Aorta (tissue), 5 donors: ENCODE measurements around the gene CUX1. TPM values are rescaled to one million over a fixed set of nuclear protein-coding genes. Genes with fewer than 3 reads are reported as not detected.

Experiments used
- ATAC-seq: fragments of 200-7000 bp; cut with Tn5 transposase; one replicate; pipeline ENCODE4 v1.9.1; 2022; ENCODE audit warnings: moderate library complexity; ENCODE audit not compliant: low FRiP score
- DNase-seq, 2 donors: peaks; one replicate each; pipeline ENCODE4 v3.0.0-alpha.2; 2020
- H3K27ac ChIP-seq, 2 donors: one replicate each; pipeline ENCODE4 v1.5.1; 2013; ENCODE audit warnings: low read length in 2 of 2, mild to moderate bottlenecking in 2 of 2, moderate library complexity in 2 of 2, control low read depth in 1 of 2, inconsistent platforms in 1 of 2, low read depth in 1 of 2
- H3K27me3 ChIP-seq, 2 donors: one replicate each; pipeline ENCODE4 v1.6.1; 2013; ENCODE audit warnings: control low read depth in 1 of 2, low read length in 1 of 2, mild to moderate bottlenecking in 1 of 2, moderate library complexity in 1 of 2; ENCODE audit not compliant: insufficient read depth in 2 of 2, control insufficient read depth in 1 of 2
- H3K36me3 ChIP-seq, 2 donors: one replicate each; pipeline ENCODE4 v1.6.1; 2013; ENCODE audit warnings: control low read depth in 1 of 2, low read length in 1 of 2, mild to moderate bottlenecking in 1 of 2; ENCODE audit not compliant: insufficient read depth in 2 of 2, control insufficient read depth in 1 of 2
- H3K4me1 ChIP-seq, 2 donors: one replicate each; pipeline ENCODE4 v1.6.1; 2013; ENCODE audit warnings: low read length in 2 of 2, control low read depth in 1 of 2, mild to moderate bottlenecking in 1 of 2, moderate library complexity in 1 of 2; ENCODE audit not compliant: insufficient read depth in 2 of 2, control insufficient read depth in 1 of 2
- H3K4me3 ChIP-seq, 2 donors: one replicate each; pipeline ENCODE4 v1.5.1; 2013; ENCODE audit warnings: low read length in 2 of 2, control low read depth in 1 of 2, mild to moderate bottlenecking in 1 of 2
- H3K9me3 ChIP-seq: one replicate; pipeline ENCODE4 v1.6.1; 2013; ENCODE audit warnings: mild to moderate bottlenecking, low read length; ENCODE audit not compliant: control insufficient read depth
- WGBS, 2 donors: extraction: QIAGEN DNeasy Blood & Tissue Kit; methylation state at CpG; one replicate each; pipeline ENCODE4 v1.1.7; 2013; 5-methylcytosine and 5-hydroxymethylcytosine counted together
- intact Hi-C, 2 donors: fragments of 100-400 bp; cut with DNase I; formaldehyde crosslinking; loops; one replicate each; pipeline versions ENCODE4 v1.14.2 to v1.15.0; 2022
- polyA plus RNA-seq, 2 donors: library from polyadenylated mRNA; stranded (reverse); fragments of 200-250 nt; gene quantifications; one replicate each; pipeline ENCODE4 v1.2.3, GENCODE V29; 2013
- total RNA-seq, 2 donors: library from RNA; stranded (reverse); fragmentation: NEBNext Ultra II Directional; extraction: Animal tissue kit (Norgen Biotek cat#: 25700); gene quantifications; one replicate each; pipeline ENCODE4 v1.2.1, GENCODE V29; 2021
- donor health status: healthy with polysubstance abuse.
- donor health status: Bipolar disorder and iron deficiency.
- donor health status: DM: no; HTN: no; CAD: no.
- donor health status: DM: no; HTN: no; CAD: no.
- donor health status: DM: yes; HTN: yes; CAD: no.

The CUX1 gene
- total and polyA plus RNA-seq, 4 donors = 51.6 to 159 (median 94.1) TPM

DNA sequence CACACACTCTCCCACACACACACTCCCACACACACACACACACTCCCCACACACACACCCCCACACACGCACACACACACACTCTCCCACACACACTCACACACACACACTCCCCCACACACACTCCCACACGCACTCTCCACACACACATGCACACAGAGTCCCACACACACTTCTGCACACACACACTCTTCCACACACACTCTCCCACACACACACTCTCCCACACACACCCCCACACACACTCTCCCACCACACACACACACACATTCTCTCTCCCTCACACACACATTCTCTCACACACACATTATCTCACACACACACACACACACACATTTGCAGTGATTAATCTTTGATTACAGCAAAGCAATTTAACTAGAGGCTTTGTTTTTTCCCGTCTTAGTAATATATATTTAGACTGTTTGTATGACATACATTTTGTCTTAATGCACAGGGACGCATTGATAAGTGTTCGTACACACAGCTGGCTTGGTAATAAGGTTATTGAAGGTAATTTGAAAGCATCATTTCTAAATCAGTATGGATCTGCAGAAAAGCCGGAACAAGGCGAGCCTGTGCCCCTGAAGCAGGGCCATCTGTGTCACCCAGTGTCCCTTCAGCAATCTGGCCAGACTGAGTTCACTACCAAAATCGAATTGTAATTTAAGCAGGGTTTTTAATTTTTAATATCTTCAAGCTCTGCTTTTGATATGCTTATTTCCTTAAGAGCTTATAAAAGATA, 399.3 kb downstream of the CUX1 start:
- H3K27ac ChIP-seq = no peak overlapping the region
- H3K4me1 ChIP-seq = no peaks in the 10 kb centered on the region
- H3K4me3 ChIP-seq = no peak overlapping the region
- WGBS, 2 donors = 91 to 94% methylated on average over 8 of the region's 8 CpGs
- intact Hi-C loops = no loop called here
- no peaks in the 10 kb centered on the region for H3K9me3 ChIP-seq
- H3K36me3 ChIP-seq = no peaks in the 10 kb centered on the region
- DNase-seq = no peak
- no peaks in the 10 kb centered on the region for H3K27me3 ChIP-seq
- ATAC-seq = no peak

DNA sequence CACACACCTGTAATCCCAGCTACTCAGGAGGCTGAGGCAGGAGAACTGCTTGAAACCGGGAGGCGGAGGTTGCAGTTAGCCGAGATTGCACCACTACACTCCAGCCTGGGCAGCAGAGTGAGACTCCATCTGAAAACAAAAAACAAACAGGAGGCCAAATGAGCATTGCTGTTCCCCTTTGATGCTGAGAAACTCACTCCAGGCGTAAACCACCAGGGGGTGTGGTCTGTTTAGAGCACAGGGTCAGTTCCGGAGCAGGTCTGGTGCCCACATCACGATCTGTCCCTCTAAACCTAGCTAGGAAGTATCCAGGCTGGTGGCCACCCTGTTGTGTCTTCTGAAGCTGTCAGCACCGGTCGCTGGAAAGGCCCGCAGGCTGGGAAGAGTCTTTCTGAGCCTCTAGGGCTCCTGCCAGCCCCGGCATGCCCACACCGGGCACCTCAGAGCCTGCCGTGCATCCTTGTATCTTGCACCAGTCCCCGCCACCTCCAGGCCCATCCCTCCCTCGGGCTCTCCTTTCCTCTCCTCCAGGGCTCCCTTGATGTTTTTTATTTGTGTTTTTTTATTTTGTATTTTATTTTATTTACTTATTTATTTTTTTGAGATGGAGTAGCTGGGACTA, 402.9 kb downstream of the CUX1 start:
- Histone ChIP-seq H3K36me3 (no peaks in the 10 kb centered on the region), H3K27ac (no peak overlapping the region), H3K27me3 (no peaks in the 10 kb centered on the region), H3K9me3 (no peaks in the 10 kb centered on the region), H3K4me1 (no peaks in the 10 kb centered on the region), H3K4me3 (no peak overlapping the region)
- intact Hi-C loops = no loop called here
- DNase-seq (no peak), ATAC-seq (peak; percentile 48)
- 92% methylated on average over 14 of the region's 14 CpGs for WGBS, 2 donors

DNA sequence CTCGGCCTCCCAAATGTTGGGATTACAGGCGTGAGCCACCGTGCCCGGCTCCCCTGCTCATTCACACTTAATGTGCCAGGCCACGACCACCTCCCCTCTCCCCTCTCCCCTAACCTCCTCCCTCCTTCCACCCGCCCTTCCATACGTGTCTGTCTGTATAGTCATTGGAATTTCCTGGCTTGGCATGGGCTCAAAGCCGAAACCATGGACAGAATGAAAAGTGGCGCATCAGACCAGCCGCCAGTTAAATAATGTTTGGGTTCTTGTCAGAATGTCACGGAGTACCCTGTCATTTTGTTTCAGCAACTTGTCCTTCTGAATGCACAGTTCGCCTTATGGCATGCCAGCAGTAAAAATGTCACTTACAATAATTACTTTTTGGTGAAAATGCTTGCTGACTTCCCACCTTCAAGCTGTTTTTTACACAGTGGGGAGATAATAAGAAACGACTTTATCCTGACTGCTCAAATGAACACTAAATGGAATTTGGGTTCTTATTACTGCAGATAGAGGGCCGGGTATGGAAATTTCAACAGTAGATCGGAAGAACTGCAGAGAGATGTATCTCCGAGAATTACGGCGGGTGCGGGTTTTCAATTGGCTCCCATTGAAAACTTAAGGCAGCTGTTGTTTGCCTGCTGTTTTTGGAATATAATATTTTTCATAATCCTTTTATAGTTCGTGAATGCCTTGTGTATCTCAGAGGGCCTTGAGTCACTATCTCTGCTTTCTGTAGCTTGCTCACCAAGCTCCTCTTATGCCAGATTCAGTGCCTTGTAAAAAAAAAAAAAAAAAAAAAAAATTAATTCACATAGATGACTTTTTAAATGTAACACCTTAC, 403.8 kb downstream of the CUX1 start:
- Histone ChIP-seq H3K9me3 (no peaks in the 10 kb centered on the region), H3K36me3 (no peaks in the 10 kb centered on the region), H3K4me1 (no peaks in the 10 kb centered on the region), H3K4me3 (no peak overlapping the region), H3K27ac (no peak overlapping the region), H3K27me3 (no peaks in the 10 kb centered on the region)
- 70 to 75% methylated on average over 20 of the region's 20 CpGs for WGBS, 2 donors
- DNase-seq (no peak), ATAC-seq (no peak)
- intact Hi-C loops = no loop called here

DNA sequence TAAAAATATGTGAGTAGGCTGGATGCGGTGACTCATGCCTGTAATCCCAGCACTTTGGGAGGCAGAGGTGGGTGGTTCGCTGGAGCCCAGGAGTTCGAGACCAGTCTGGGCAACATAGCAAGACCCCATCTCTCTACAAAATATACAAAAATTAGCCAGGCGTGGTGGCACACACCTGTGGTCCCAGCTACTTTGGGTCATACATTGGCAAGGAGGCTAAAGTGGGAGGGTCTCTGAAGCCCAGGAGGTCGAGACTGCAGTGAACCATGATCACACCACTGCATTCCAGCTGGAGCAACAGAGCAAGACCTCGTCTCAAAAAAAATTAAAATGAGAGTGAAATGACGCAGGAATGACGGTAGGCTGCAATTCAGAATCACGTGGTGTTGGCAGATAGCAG, 404.5 kb downstream of the CUX1 start:
- Histone ChIP-seq H3K4me1 (no peaks in the 10 kb centered on the region), H3K27me3 (no peaks in the 10 kb centered on the region), H3K27ac (no peak overlapping the region), H3K36me3 (no peaks in the 10 kb centered on the region), H3K9me3 (no peaks in the 10 kb centered on the region), H3K4me3 (no peak overlapping the region)
- 91 to 95% methylated on average over 9 of the region's 9 CpGs for WGBS, 2 donors
- intact Hi-C loops = no loop called here
- DNase-seq (no peak), ATAC-seq (no peak)

DNA sequence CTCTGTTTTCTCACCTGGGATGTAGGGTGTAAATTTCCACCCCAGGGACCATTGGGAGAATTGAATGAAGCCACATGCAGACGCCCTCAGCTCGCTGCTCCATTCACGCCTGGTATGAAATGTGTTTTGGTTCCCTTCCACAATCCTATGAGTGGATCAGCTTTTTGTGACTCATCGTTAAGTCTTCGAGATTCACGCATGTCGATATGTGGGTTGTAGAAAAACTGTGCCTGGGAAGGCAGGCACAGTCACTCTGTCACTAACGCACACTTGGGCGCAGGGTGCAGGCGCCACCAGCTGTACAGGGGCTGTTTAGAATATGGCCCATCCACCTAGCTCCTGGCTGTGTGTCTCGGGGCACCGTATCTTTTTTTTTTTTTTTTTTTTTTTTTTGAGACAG, 405.0 kb downstream of the CUX1 start:
- no peak overlapping the region for H3K4me3 ChIP-seq
- no peak for DNase-seq
- intact Hi-C loops = no loop called here
- H3K27ac ChIP-seq = no peak overlapping the region
- no peaks in the 10 kb centered on the region for H3K27me3 ChIP-seq
- no peak for ATAC-seq
- H3K36me3 ChIP-seq = peaks cover 0 to under 1% of the 10 kb centered on the region in 2 donors
- H3K9me3 ChIP-seq = no peaks in the 10 kb centered on the region
- no peaks in the 10 kb centered on the region for H3K4me1 ChIP-seq
- 90 to 93% methylated on average over 12 of the region's 12 CpGs for WGBS, 2 donors

DNA sequence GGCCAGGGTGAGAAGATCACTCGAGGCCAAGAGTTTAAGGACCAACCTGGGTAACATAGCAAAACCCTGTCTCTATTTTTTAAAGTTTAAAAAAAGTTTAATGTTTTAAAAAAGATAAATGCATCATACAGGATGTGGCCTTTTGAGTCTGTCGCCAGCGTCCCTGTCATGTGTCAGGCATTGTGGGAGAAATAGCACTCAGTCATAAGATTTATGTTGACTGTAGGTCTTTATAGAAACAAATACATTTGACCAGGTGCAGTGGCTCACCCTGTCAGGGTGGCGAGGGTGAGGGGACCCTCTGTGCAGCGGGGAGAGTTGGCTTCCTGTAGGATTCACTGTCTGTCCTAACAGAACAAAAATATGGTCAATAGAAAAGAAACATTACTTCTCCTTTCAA, 405.8 kb downstream of the CUX1 start:
- intact Hi-C loops = no loop called here
- Histone ChIP-seq H3K27ac (no peak overlapping the region), H3K4me3 (no peak overlapping the region), H3K4me1 (no peaks in the 10 kb centered on the region), H3K36me3 (peaks cover 0 to 3% of the 10 kb centered on the region in 2 donors), H3K27me3 (no peaks in the 10 kb centered on the region), H3K9me3 (no peaks in the 10 kb centered on the region)
- WGBS, 2 donors = 94% methylated on average over 5 of the region's 5 CpGs
- no peak for DNase-seq
- no peak for ATAC-seq

DNA sequence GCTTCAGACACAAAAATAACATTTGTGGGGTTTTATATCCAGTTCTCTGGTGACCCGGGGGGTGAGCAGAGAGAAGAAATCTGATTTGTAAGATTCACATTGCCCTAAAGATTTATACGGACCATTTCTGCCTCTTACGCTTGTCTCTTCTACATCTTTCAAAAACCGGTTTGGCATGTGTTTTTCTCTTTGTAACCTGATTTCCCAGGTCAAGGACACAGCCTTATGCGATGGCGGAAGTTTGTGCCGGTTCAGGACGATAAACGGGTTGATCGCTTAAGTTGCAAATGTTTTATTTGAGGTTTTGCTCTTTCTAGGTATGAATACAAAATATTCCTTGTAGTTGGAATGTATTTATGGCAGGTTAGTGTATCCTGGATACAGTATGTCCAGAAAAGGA, 407.6 kb downstream of the CUX1 start:
- intact Hi-C loops = no loop called here
- 89 to 90% methylated on average over 10 of the region's 10 CpGs for WGBS, 2 donors
- ATAC-seq (no peak), DNase-seq (no peak)
- Histone ChIP-seq H3K4me3 (no peak overlapping the region), H3K27me3 (no peaks in the 10 kb centered on the region), H3K4me1 (no peaks in the 10 kb centered on the region), H3K9me3 (no peaks in the 10 kb centered on the region), H3K27ac (no peak overlapping the region), H3K36me3 (peaks cover 0 to 3% of the 10 kb centered on the region in 2 donors)

DNA sequence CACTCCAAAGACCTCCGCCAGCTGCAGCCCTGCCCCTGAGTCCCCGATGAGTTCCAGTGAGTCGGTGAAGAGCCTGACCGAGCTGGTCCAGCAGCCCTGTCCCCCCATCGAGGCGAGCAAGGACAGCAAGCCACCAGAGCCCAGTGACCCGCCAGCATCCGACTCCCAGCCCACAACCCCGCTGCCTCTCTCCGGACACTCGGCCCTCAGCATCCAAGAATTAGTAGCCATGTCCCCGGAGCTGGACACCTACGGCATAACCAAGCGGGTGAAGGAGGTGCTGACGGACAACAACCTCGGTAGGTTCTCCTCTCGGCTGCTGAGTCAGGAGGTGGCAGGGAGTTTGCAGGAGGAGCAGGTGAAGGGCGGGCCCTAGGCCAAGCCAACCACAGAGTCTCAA, 409.9 kb downstream of the CUX1 start:
- Histone ChIP-seq H3K4me3 (no peak overlapping the region), H3K4me1 (no peaks in the 10 kb centered on the region), H3K27me3 (no peaks in the 10 kb centered on the region), H3K36me3 (peaks cover 0 to 3% of the 10 kb centered on the region in 2 donors), H3K27ac (no peak overlapping the region), H3K9me3 (no peaks in the 10 kb centered on the region)
- intact Hi-C loops = no loop called here
- ATAC-seq (no peak), DNase-seq (no peak)
- WGBS, 2 donors = 91 to 94% methylated on average over 18 of the region's 18 CpGs
